Measurements from ENCODE around the gene PXT1. TPM values are rescaled to one million over a fixed set of nuclear protein-coding genes. Genes with fewer than 3 reads are reported as not detected.

PXT1 gene
- total RNA-seq, 1 donor from 2014 or later: not detected

Other genes starting within 250 kb of the PXT1 start
- 54.1 to 58.6 TPM (median 57.3 TPM) in 3 replicates for gene BRPF3, start 246.1 kb downstream of the PXT1 start, total RNA-seq
- gene PNPLA1, start 172.8 kb downstream of the PXT1 start, total RNA-seq: 0.14 TPM in 1 of 3 replicates, not detected in the others
- gene BNIP5, start 106.0 kb downstream of the PXT1 start, total RNA-seq: 0.09 TPM in 1 of 3 replicates, not detected in the others
- gene ETV7, start 55.2 kb downstream of the PXT1 start, total RNA-seq: 0.38 to 0.47 TPM (median 0.45 TPM) in 3 replicates
- 38.2 to 44.0 TPM (median 39.9 TPM) in 3 replicates for gene KCTD20, start 146 bp upstream of the PXT1 start, total RNA-seq
- gene STK38, start 104.6 kb upstream of the PXT1 start, total RNA-seq: 46.3 to 47.8 TPM (median 47.7 TPM) in 3 replicates
- gene SRSF3, start 151.5 kb upstream of the PXT1 start, total RNA-seq: 404 to 411 TPM (median 407 TPM) in 3 replicates
- 54.1 to 57.1 TPM (median 55.2 TPM) in 3 replicates for gene CDKN1A, start 235.9 kb upstream of the PXT1 start, total RNA-seq

Measured in mesothelial cell of epicardium (in vitro differentiated cells).